GM21381 (cell line): ENCODE measurements around the gene EMX2.

Source experiments
- ATAC-seq: cut with Tn5 transposase; IDR thresholded peaks from one replicate; pipeline ENCODE4 v1.9.1; 2021; ENCODE audit warnings: mild to moderate bottlenecking, moderate library complexity; ENCODE audit not compliant: unreplicated experiment

EMX2 gene

GRCh38 chr10:117596706-117597105, 54.2 kb downstream of the EMX2 start:
- ATAC-seq = no peak

GRCh38 chr10:117597216-117597615, 54.7 kb downstream of the EMX2 start:
- ATAC-seq = no peak
